GM12874 (cell line): ENCODE data around the gene ALKBH7.

Experiments used
- TF ChIP-seq, protein P1 (sequence below): IDR thresholded peaks from 2 replicates; pipeline ENCODE4 v1.5.1; 2011; ENCODE audit warnings: low read depth, mild to moderate bottlenecking, control low read depth, low read length, moderate library complexity; ENCODE audit not compliant: insufficient read depth

ALKBH7 gene

DNA sequence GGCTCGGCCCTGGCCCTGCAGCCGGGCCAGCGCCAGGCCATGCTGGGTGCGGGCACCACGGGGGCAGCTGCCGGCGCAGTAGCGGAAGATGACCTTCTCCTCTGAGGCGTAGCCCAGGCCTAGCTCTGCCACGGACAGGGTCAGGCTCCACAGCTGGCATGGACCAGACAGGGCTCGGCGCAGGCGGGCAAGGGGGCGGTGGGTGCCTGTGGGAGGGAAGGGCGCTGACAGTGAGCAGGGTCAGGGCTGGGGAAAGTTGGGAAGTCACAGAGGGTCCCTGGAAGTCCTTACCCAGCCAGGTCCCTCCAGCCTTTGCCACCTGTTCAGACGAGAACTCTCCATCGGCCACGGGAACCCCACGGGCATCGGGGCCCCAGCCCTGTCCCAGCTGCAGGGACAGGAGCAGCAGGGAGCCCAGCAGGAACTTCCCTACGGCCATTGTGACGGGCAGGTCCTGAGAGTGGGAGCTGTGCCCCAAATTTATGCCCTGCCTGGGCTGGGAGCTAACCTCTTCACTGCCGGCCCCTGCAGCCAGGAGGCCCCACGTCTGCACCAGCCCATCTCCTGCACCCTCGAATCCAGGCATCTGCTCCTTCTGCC, 2.9 kb downstream of the ALKBH7 start, which contains the start of gene PSPN:
PSPN (minus strand) TSS at position 523 of the 600 bp plus-strand sequence; CDS start at position 439, 84 bp downstream.
- TF ChIP-seq, protein P1, sequence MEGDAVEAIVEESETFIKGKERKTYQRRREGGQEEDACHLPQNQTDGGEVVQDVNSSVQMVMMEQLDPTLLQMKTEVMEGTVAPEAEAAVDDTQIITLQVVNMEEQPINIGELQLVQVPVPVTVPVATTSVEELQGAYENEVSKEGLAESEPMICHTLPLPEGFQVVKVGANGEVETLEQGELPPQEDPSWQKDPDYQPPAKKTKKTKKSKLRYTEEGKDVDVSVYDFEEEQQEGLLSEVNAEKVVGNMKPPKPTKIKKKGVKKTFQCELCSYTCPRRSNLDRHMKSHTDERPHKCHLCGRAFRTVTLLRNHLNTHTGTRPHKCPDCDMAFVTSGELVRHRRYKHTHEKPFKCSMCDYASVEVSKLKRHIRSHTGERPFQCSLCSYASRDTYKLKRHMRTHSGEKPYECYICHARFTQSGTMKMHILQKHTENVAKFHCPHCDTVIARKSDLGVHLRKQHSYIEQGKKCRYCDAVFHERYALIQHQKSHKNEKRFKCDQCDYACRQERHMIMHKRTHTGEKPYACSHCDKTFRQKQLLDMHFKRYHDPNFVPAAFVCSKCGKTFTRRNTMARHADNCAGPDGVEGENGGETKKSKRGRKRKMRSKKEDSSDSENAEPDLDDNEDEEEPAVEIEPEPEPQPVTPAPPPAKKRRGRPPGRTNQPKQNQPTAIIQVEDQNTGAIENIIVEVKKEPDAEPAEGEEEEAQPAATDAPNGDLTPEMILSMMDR, result no peak

DNA sequence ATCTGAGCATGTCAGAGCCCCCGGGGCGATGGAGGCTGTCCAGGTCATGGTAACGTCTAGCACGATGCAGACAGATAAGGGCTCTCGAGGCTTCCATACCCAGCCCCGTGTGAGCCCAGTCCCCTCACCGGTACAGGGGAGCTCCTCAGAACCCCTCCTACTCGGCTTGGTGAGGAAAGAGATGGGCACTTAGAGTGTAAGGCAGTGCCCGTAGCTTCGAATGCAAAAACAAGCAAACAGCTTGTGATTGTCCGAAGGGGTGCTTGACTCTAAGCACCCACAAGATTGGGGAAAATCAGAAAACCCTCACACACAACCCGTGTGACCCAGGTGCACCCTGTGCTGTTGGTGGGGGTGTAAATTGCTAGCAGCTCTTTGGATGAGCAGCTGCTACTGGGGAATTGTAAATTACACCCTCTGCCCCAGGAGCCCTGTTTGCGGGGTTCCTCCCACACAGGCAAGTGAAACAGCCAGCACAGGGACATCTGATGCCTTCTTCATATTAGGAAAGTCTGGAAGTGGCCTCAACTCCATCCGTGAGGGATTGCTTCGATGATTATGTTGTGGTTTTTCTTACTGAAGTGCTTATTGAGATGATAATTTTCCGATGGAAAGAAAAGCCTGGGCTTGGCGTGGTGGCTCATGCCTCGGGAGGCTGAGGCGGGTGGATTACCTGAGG, 4.1 kb downstream of the ALKBH7 start:
- TF ChIP-seq, protein P1, result no peak

DNA sequence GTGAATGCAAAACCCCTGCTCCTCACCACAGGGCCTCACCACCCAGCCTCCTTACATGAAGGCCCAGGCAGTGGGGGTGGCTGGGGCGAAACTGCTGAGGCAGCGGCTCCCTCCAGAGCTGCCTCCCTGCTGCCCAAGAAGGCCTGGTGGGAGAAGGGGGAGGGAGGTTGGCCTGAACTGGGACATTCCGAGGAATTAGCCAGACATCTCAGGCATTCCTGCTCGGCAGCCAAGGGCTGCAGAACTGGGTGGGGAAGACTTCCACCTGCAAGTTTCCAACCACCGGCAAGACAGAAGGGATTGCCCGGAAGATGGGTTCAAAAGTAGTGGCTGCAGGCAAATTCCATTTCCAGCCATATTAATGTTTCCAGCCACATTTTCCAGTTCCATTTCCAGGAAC, 5.4 kb downstream of the ALKBH7 start:
- TF ChIP-seq, protein P1, result no peak

DNA sequence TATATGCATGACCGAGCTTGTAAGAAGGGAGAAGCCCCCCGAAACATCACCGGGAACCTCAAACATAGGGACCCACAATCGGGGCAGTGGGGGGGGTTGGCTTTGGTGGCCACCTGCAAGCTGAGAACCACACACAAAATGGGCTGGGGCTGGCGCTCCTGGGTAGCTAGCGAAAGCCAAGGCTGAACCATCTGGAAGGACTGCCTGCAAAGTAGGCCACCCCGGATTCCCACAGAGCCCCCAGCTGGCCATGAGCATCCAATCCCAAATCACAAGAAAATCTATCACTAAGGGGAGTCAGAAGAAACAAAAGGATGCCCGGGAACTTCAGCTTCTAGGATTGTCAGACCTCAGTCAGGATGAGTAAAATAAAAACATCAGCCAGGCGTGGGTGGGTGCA, 5.9 kb downstream of the ALKBH7 start:
- TF ChIP-seq, protein P1, result no peak

DNA sequence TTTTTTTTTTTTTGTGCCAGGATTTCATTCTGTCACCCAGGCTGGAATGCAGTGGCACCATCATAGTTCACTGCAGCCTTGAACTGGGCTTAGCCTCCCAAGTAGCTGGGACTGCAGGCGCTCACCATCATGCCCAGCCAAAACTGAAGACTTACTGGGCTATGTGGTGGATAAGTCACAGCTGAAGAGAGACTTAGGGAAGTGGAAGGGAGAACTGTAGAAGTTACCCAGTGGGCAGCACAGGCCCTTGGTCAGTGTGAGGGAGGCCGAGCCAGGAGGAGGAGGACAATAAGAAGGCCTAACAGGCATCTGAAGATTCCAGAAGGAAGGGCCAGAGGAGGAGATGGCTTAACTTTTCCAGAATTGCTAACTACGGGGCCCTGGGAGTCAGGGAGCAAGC, 7.2 kb downstream of the ALKBH7 start:
- TF ChIP-seq, protein P1, result no peak

DNA sequence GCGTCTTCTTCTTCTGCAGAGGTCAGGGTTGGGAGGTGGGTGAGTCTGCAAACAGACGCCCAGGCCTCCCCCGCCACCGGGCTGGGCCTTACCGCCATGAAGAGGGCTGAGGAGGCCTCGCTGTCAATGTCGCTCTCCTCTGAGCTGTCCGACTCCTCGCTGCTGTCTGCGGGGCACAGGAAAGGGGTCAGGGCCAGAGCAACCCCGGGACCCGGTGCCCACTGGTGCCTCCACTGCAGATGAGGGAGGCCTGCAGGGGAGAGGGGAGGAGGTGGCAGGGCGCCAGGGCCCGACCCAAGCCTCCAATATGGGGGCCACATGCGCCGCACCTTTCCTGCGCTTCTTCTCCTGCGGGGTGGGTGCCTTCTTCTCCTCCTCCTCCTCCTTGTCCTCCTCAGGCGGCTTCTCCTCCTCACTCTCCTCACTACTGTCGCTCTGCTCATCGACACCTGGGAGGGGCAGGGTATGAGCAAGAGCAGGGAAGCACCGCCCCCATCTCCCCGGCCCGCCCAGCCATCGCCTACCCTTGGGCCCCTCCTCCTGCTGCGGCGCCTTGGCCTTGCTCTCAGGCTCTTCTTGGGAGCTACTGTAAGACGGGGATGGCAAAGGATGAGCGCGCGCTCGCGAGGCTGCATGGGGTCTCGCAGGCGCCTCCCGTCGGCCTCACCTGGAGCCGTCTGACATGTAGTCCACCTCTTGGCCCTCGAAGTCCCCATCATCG, 8.6 kb downstream of the ALKBH7 start:
- TF ChIP-seq, protein P1, result no peak

DNA sequence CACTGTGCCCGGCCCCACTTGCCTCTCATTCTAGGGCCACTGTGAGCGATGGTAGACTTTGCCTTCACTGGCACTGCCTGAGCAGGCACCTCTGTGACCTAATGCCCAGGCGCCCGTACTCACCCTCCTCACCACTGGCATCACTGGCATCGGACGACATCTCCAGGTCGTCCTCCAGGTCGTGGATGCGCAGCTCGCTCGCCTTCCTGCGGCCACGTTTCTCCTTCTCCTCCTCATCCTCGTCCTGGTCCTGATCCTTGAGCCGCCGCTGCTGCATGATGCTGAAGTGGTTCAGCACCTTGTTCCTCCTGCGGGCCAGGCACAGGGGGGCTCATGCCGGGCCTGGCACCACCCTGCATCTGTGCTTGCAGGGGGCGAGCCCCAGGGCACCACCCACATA, 10.6 kb downstream of the ALKBH7 start:
- TF ChIP-seq, protein P1, result no peak
